Mesenchymal stem cell (in vitro differentiated cells and primary cell): Measurements from ENCODE around the gene ATG2A.

Experiments used
- DNase-seq: peaks from one replicate; pipeline ENCODE4 v3.0.0-alpha.2; 2013
- H2AFZ ChIP-seq: one replicate; pipeline ENCODE4 v1.6.1; 2013; ENCODE audit warnings: low read depth, mild to moderate bottlenecking, control low read depth, inconsistent platforms, low read length, moderate library complexity
- H2AK5ac ChIP-seq: 2 replicates; pipeline ENCODE4 v1.6.1; 2013; ENCODE audit warnings: low read length, moderate library complexity, mild to moderate bottlenecking, inconsistent platforms; ENCODE audit not compliant: severe bottlenecking
- H2BK120ac ChIP-seq: one replicate; pipeline ENCODE4 v1.6.1; 2013; ENCODE audit warnings: low read depth, mild to moderate bottlenecking, inconsistent platforms, low read length, moderate library complexity
- H2BK12ac ChIP-seq, 2 experiments: one replicate each; pipeline ENCODE4 v1.6.1; 2013; ENCODE audit warnings: inconsistent platforms in 2 of 2, low read length in 2 of 2, mild to moderate bottlenecking in 2 of 2, moderate library complexity in 2 of 2, control low read depth in 1 of 2
- H2BK15ac ChIP-seq: one replicate; pipeline ENCODE4 v1.6.1; 2013; ENCODE audit warnings: mild to moderate bottlenecking, low read depth, inconsistent platforms; ENCODE audit not compliant: poor library complexity, severe bottlenecking
- H2BK5ac ChIP-seq: 2 replicates; pipeline ENCODE4 v1.6.1; 2013; ENCODE audit warnings: low read depth, mild to moderate bottlenecking, low read length, control low read depth, inconsistent platforms; ENCODE audit not compliant: poor library complexity, severe bottlenecking
- H3K14ac ChIP-seq, 2 experiments: one replicate each; pipeline ENCODE4 v1.6.1; 2013; ENCODE audit warnings: inconsistent platforms in 2 of 2, low read length in 2 of 2, control low read depth in 1 of 2, mild to moderate bottlenecking in 1 of 2, moderate library complexity in 1 of 2
- H3K18ac ChIP-seq, 2 experiments: one replicate each; pipeline ENCODE4 v1.6.1; 2013; ENCODE audit warnings: inconsistent platforms in 2 of 2, low read length in 2 of 2, control low read depth in 1 of 2, low read depth in 1 of 2, mild to moderate bottlenecking in 1 of 2
- H3K23ac ChIP-seq, 2 experiments: one replicate each; pipeline ENCODE4 v1.6.1; 2013; ENCODE audit warnings: inconsistent platforms in 2 of 2, low read length in 2 of 2, mild to moderate bottlenecking in 2 of 2, moderate library complexity in 2 of 2, control low read depth in 1 of 2
- H3K27ac ChIP-seq: 2 replicates; pipeline ENCODE4 v1.5.1; 2013; ENCODE audit warnings: mild to moderate bottlenecking, moderate library complexity, low read length, control low read depth, inconsistent platforms; ENCODE audit not compliant: poor library complexity, severe bottlenecking
- H3K27me3 ChIP-seq, 2 experiments: 2 replicates each; pipeline versions ENCODE4 v1.6.1 to v1.7.0; 2013; ENCODE audit warnings: low read length in 2 of 2, mild to moderate bottlenecking in 2 of 2, moderate library complexity in 2 of 2, control low read depth in 1 of 2, inconsistent platforms in 1 of 2; ENCODE audit not compliant: control insufficient read depth in 1 of 2, insufficient read depth in 1 of 2
- H3K36me3 ChIP-seq, 2 experiments: 2 replicates each; pipeline versions ENCODE4 v1.6.1 to v1.7.0; 2013; ENCODE audit warnings: low read length in 2 of 2, control low read depth in 1 of 2, inconsistent platforms in 1 of 2, low read depth in 1 of 2, mild to moderate bottlenecking in 1 of 2; ENCODE audit not compliant: insufficient read depth in 2 of 2, control insufficient read depth in 1 of 2
- H3K4ac ChIP-seq, 2 experiments: one replicate each; pipeline ENCODE4 v1.6.1; 2013; ENCODE audit warnings: inconsistent platforms in 2 of 2, low read length in 2 of 2, mild to moderate bottlenecking in 2 of 2, moderate library complexity in 2 of 2, control low read depth in 1 of 2, low read depth in 1 of 2
- H3K4me1 ChIP-seq: 2 replicates; pipeline ENCODE4 v1.6.1; 2013; ENCODE audit warnings: low read depth, low read length, control low read depth; ENCODE audit not compliant: control insufficient read depth, insufficient read depth
- H3K4me2 ChIP-seq: 2 replicates; pipeline ENCODE4 v1.6.1; 2013; ENCODE audit warnings: low read length, mild to moderate bottlenecking, inconsistent platforms; ENCODE audit not compliant: poor library complexity, severe bottlenecking
- H3K4me3 ChIP-seq, 2 experiments: 2 replicates each; pipeline versions ENCODE4 v1.5.1 to v1.7.0; 2013; ENCODE audit warnings: low read length in 2 of 2, mild to moderate bottlenecking in 2 of 2, control low read depth in 1 of 2, low read depth in 1 of 2; ENCODE audit not compliant: insufficient read depth in 1 of 2
- H3K79me1 ChIP-seq: replicated peaks from 2 replicates; pipeline ENCODE4 v1.6.1; 2013; ENCODE audit warnings: mild to moderate bottlenecking, control low read depth, low read length, inconsistent platforms; ENCODE audit not compliant: poor library complexity, severe bottlenecking
- H3K9ac ChIP-seq: 2 replicates; pipeline ENCODE4 v1.7.0; 2013; ENCODE audit warnings: mild to moderate bottlenecking, low read length, moderate library complexity
- H3K9me3 ChIP-seq: 2 replicates; pipeline ENCODE4 v1.7.0; 2013; ENCODE audit warnings: mild to moderate bottlenecking, low read length; ENCODE audit not compliant: control insufficient read depth
- H4K8ac ChIP-seq: one replicate; pipeline ENCODE4 v1.6.1; 2013; ENCODE audit warnings: inconsistent platforms, mild to moderate bottlenecking, low read length, moderate library complexity
- H4K91ac ChIP-seq: one replicate; pipeline ENCODE4 v1.6.1; 2013; ENCODE audit warnings: mild to moderate bottlenecking, low read length, inconsistent platforms
- WGBS: methylation state at CpG from one replicate; pipeline ENCODE4 v1.1.7; 2013; ENCODE audit warnings: mixed read lengths; 5-methylcytosine and 5-hydroxymethylcytosine counted together

ATG2A gene

DNA sequence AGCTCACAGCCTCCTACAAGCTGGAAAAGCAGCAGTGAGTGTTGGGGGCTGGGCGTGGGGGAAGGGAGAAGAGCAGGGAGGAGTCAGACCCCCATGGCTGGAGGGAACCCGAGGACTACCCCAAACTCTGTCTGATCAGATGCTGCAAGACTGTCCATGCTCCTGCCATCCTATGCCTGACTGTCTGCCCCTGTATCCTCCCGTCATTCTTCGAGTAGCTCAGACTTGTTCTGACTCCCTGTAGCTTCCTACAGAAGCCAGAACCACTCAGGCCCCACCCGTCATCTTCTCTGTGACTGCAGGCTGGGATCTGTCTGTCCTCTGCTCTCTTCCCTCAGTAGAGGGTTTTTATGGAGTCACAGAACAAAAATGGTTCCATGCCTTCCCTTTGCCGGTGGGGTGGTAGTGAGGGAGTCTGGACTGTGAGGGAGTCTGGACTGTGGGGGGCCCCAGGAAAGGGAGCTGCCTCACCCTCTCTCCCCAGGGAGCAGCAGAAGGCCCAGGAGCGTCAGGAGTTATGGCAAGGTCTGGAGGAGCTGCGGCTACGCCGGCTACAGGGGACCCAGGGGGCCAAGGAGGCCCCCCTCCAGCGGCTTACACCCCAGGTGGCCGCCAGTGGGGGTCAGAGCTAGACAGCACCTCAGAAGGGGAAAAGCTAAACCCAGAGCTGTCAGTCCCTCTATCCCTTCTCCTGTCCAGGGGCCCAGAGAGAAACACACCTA lies 16.4 kb upstream of the ATG2A start:
- Histone ChIP-seq H2BK5ac (no peak overlapping the region), H3K9me3 (no peaks in the 10 kb centered on the region), H3K79me1 (no peaks in the 10 kb centered on the region), H3K23ac (no peak overlapping the region), H3K14ac (no peak overlapping the region), H2BK12ac (no peak overlapping the region), H3K4me3 (no peak overlapping the region), H3K27ac (no peak overlapping the region), H2AFZ (no peak overlapping the region), H2AK5ac (no peak overlapping the region), H4K91ac (no peak overlapping the region), H3K9ac (no peak overlapping the region), H3K4ac (no peak overlapping the region), H3K27me3 (peaks cover 0 to 11% of the 10 kb centered on the region in 2 experiments), H3K4me1 (peaks cover 10% of the 10 kb centered on the region), H3K18ac (no peak overlapping the region), H2BK120ac (no peak overlapping the region), H3K36me3 (peaks cover 60 to 63% of the 10 kb centered on the region in 2 experiments), H2BK15ac (no peak overlapping the region), H4K8ac (no peak overlapping the region), H3K4me2 (no peak overlapping the region)
- no peak for DNase-seq
- 94% methylated on average over 12 of the region's 12 CpGs for whole genome bisulfite sequencing

DNA sequence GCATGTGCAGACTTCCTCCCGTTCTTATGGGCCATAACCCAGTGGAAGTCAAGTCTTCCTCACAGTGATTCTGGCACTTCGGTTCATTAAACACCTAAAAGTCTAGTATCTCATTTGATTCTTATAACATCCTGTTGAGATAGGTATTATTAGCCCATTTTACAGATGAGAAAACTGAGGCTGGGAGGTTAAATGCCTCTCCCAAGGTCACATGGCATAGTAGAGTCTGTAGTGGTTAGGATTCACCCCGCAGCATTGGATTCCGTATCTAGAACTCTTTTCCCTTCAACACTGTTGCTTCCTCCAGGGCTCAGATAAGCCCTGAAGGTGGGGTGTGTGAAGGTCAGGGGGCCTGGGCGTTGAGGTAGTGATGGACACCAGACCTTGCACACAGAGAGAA lies 15.3 kb upstream of the ATG2A start:
- Histone ChIP-seq H3K36me3 (peaks cover 69 to 73% of the 10 kb centered on the region in 2 experiments), H2BK5ac (no peak overlapping the region)
- WGBS = 83% methylated on average over 1 of the region's 5 CpGs

DNA sequence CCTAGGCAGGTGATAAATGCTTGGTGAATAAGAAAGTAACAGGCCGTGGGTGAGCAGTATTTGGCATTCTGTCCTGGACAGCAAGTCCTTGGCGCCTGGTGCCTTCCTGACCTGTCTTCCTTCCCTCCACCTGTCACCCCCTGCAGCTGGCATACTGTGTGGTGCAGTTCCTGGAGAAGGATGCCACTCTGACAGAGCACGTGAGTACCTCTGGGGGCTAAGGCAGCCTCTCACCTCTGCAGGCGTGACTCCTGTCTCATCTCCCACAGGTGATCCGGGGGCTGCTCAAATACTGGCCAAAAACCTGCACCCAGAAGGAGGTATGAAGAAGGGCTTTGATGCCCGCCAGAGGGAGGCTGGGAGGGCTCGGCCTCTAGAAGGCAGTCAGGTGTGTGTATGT lies 14.3 kb upstream of the ATG2A start:
- Histone ChIP-seq H2BK120ac (no peak overlapping the region), H2BK15ac (no peak overlapping the region), H3K9ac (no peak overlapping the region), H3K4me3 (no peak overlapping the region), H3K14ac (no peak overlapping the region), H3K79me1 (peaks cover 4% of the 10 kb centered on the region), H2BK12ac (no peak overlapping the region), H3K9me3 (no peaks in the 10 kb centered on the region), H3K4me1 (peaks cover 13% of the 10 kb centered on the region), H3K4ac (no peak overlapping the region), H3K23ac (no peak overlapping the region), H3K27me3 (no peaks in the 10 kb centered on the region), H3K18ac (no peak overlapping the region), H4K91ac (no peak overlapping the region), H2BK5ac (no peak overlapping the region), H3K36me3 (peaks cover 77 to 80% of the 10 kb centered on the region in 2 experiments), H2AFZ (no peak overlapping the region), H3K4me2 (no peak overlapping the region), H4K8ac (no peak overlapping the region), H3K27ac (no peak overlapping the region), H2AK5ac (no peak overlapping the region)
- DNase-seq = no peak
- WGBS = over 99% methylated on average over 6 of the region's 7 CpGs

More for the DNA sequence above, 15.3 kb upstream of the ATG2A start:
- Histone ChIP-seq H3K79me1 (no peaks in the 10 kb centered on the region), H3K18ac (no peak overlapping the region), H2AK5ac (no peak overlapping the region), H3K9me3 (no peaks in the 10 kb centered on the region), H3K9ac (no peak overlapping the region), H2BK15ac (no peak overlapping the region), H4K8ac (no peak overlapping the region), H2BK120ac (no peak overlapping the region), H3K14ac (no peak overlapping the region), H3K27ac (no peak overlapping the region), H3K4ac (no peak overlapping the region), H3K4me1 (peaks cover 10% of the 10 kb centered on the region), H2AFZ (no peak overlapping the region), H3K23ac (no peak overlapping the region), H3K4me2 (no peak overlapping the region), H4K91ac (no peak overlapping the region), H3K27me3 (peaks cover 0 to 3% of the 10 kb centered on the region in 2 experiments), H2BK12ac (no peak overlapping the region), H3K4me3 (no peak overlapping the region)
- DNase-seq = no peak

DNA sequence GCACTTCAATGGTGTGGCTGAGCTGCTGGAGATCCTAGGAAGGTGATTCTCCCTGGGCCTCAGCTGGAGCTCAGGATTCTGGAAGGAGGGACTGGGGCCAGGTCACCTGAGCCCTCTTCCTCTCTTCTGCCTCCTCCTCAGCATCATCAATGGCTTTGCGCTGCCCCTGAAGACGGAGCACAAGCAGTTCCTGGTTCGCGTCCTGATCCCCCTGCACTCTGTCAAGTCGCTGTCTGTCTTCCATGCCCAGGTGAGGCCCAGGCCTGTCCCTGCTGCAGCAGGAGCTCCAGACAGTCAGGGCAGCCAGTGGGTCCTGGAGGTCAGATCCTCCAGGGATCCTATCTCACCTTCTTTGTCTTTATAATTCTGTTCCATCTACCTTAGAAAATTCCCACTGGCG lies 13.3 kb upstream of the ATG2A start:
- 96% methylated on average over 6 of the region's 6 CpGs for WGBS
- Histone ChIP-seq H3K79me1 (peaks cover 10% of the 10 kb centered on the region), H2AFZ (no peak overlapping the region)

More for the DNA sequence above, 13.3 kb upstream of the ATG2A start:
- Histone ChIP-seq H2AK5ac (no peak overlapping the region), H4K8ac (no peak overlapping the region), H3K23ac (no peak overlapping the region), H2BK15ac (no peak overlapping the region), H3K14ac (no peak overlapping the region), H3K4me3 (no peak overlapping the region), H3K9ac (no peak overlapping the region), H3K4me1 (peaks cover 14% of the 10 kb centered on the region), H3K27me3 (no peaks in the 10 kb centered on the region), H2BK120ac (no peak overlapping the region), H2BK12ac (no peak overlapping the region), H2BK5ac (no peak overlapping the region), H3K27ac (no peak overlapping the region), H4K91ac (no peak overlapping the region), H3K36me3 (peaks cover 75 to 80% of the 10 kb centered on the region in 2 experiments), H3K4ac (no peak overlapping the region), H3K9me3 (no peaks in the 10 kb centered on the region), H3K4me2 (no peak overlapping the region), H3K18ac (no peak overlapping the region)
- DNase-seq = no peak
